ENCODE measurements around the gene CDKN2D.
"Not testable (repeated sequence)": the region's sequence is repeated elsewhere in the genome, so short reads cannot be mapped to it uniquely, and the experiment has no call there.

CDKN2D gene

DNA sequence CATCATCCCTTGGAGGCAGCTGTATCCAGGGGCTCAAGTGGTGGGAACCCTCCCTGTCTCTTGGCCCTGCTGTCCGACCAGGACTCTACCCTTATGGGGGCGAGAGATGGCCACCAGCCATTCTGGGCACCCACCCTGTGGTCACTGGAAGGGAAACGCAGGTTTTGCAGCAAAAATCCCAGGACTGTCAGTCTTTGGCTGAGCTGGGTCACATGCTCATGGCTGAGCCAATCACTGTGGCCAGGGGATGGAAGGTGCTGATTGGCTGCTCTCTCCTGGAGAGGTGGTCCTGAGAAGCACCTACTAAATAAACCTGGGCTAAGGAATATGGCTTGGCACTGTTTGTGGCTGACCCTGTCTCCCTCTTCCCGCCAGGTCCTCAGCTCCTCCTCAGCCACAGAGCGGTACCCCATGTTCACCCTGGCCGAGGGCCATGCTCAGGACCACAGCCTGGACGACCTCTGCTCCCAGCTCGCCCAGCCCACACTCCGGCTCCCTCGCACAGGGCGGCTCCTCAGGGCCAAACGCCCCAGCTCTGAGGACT lies 16.2 kb downstream of the CDKN2D start:
- no peak for DNase-seq (ENCODE audit: extremely low read depth in 1 of 2, low read depth in 1 of 2)

DNA sequence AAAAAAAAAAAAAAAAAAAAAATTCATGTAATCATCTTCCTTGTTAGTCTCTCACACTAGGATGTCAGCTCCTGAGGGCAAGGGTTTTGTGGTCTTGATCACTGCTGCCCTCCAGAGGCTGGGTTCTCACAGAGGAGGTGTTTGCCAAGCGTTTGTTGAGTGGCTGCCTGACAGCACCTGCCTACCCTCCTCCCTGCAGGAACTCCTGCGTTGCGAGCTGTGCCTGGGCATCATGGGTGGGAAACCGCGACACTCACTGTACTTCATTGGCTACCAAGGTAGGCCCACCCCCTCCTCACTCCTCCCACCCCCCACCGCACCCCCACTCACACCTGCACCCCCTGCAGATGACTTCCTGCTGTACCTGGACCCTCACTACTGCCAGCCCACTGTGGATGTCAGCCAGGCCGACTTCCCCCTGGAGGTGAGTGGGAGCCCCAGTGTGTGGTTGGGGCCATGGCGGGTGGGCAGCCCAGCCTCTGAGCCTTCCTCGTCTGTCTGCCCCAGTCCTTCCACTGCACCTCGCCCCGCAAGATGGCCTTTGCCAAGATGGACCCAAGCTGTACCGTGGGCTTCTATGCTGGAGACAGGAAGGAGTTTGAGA lies 17.0 kb downstream of the CDKN2D start:
- DNase-seq (ENCODE audit: extremely low read depth in 1 of 2, low read depth in 1 of 2), result no peak

DNA sequence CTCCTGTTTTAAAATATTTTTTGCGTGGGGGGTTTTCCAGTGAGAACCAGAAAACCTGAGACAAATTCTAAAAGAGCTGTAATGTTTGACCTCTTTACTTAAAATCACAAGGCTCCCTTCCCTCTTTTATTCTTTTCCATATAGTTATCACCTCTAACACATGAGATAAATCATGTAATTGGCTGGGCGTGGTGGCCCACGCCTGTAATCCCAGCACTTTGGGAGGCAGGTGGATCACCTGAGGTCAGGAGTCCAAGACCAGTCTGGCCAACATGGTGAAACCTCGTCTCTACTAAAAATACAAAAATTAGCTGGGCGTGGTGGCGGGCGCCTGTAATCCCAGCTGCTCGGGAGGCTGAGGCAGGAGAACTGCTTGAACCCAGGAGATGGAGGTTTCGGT lies 17.8 kb downstream of the CDKN2D start:
- DNase-seq (ENCODE audit: extremely low read depth in 1 of 2, low read depth in 1 of 2), result not testable (repeated sequence)

GRCh38 chr19:10550336-10550735 lies 18.4 kb downstream of the CDKN2D start:
- DNase-seq (ENCODE audit: extremely low read depth in 1 of 2, low read depth in 1 of 2), result no peak

DNA sequence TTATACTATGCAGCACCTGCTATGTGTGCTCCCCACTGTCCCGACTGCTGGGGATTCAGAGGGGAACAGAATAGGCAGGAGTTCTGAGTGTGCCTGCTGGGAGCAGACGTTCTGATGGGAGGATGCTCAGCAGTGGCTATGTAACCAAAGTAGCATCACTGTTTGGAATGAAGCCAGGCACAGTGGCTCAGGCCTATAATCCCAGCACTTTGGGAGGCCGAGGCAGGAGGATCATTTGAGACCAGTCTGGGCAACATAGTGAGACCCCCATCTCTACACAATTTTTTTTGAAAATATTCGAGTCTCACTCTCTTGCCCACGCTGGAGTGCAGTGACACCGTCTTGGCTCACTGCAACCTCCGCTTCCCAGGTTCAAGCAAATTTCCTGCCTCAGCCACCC lies 19.0 kb downstream of the CDKN2D start:
- DNase-seq (ENCODE audit: extremely low read depth in 1 of 2, low read depth in 1 of 2), result no peak

DNA sequence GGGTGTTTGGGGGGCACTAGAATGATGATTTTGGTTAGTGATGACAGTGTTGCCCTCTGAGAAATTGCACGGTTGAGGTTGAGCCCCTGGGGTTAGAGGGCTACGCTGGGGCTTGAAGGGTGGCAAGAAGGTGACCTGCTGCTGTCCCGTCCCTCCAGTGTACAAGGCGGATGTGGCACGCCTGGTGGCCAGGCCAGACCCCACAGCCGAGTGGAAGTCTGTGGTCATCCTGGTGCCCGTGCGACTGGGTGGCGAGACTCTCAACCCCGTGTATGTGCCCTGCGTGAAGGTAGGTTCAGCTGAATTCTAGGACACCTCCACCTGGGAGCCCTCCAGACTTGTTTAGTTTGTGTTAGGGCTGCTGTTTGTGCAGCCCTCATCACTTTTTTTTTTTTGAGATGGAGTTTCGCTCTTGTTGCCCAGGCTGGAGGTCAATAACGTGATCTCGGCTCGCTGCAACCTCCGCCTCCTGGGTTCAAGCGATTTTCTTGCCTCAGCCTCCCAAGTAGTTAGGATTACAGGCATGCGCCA lies 20.0 kb downstream of the CDKN2D start:
- DNase-seq (ENCODE audit: extremely low read depth in 1 of 2, low read depth in 1 of 2), result no peak

DNA sequence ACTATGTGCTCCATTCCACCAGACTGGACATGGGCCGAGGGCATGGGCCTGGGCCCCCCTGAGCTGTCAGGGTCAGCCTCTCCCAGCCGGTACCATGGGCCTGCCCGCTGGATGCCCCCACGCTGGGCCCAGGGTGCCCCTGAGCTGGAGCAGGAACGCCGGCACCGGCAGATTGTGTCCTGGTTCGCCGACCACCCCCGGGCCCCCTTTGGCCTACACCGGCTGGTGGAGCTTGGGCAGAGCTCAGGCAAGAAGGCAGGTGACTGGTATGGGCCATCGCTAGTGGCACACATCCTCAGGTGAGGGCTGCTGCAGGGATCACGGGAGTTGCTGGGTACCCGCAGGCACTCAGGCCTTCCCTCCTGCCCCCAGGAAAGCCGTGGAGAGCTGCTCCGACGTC lies 22.0 kb downstream of the CDKN2D start:
- DNase-seq (ENCODE audit: extremely low read depth in 1 of 2, low read depth in 1 of 2), result no peak

- DNase-seq (ENCODE audit: extremely low read depth in 1 of 2, low read depth in 1 of 2), result no peak
These were observed 24.0 kb downstream of the CDKN2D start for GRCh38 chr19:10544753-10545251.

GRCh38 chr19:10544242-10544752 lies 24.5 kb downstream of the CDKN2D start:
- DNase-seq (ENCODE audit: extremely low read depth in 1 of 2, low read depth in 1 of 2), result no peak

DNA sequence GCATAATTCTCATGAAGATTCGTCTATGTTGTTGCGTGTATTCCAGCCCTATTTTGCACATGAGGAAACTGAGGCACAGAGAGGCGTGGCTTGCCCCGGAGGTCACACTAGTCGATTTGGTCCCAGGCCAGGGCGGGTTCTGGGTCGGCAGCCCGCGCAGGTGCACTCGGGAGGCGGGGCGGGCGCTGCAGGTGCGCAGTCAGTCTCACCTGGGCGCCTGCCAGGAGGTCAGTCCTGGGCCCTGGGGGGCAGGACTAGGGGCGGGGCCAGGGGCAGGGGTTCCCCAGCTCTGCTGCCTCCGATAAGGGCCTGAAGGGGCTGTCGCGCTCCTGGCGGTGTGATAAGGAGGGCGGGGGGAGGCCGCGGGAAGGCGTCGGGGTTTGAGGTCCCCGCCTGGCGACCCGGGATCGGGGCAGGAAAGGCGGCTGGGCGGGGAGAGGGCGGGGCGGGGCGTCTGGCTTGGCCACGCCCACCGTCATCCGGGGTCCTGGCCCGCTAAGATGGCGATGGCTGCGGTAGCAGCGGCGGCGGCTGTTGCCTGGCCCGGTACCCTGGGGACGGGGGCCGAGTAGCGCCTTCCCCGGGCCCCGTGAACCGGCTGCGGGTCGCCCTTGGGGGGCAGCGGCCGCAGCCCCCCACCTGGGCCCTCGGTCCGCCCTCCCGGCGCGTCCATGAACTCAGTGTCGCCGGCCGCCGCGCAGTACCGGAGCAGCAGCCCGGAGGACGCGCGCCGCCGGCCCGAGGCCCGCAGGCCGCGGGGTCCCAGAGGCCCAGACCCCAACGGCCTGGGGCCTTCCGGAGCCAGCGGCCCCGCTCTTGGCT lies 25.1 kb downstream of the CDKN2D start, which contains the start of gene ATG4D:
Gene ATG4D (plus strand): TSS at position 485 of the 822 bp plus-strand sequence. CDS start 187 bp downstream, at position 672.
- peak; percentile 54 for DNase-seq (ENCODE audit: extremely low read depth in 1 of 2, low read depth in 1 of 2)

DNA sequence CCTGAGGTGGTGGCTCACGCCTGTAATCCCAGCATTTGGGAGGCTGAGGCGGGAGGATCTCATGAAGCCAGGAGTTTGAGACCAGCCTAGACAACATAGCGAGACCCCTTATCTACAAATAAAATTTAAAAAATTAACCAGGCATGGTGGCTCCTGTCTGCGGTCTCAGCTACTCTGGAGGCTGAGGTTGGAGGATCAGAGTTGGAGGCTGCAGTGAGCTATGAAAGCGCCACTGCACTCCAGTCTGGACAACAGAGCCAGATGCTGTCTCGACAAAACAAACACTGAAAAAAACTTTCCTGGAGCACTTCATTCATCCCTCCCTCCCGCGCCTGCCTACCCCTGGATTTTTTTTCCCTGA lies 25.7 kb downstream of the CDKN2D start:
- no peak for DNase-seq (ENCODE audit: extremely low read depth in 1 of 2, low read depth in 1 of 2)

DNA sequence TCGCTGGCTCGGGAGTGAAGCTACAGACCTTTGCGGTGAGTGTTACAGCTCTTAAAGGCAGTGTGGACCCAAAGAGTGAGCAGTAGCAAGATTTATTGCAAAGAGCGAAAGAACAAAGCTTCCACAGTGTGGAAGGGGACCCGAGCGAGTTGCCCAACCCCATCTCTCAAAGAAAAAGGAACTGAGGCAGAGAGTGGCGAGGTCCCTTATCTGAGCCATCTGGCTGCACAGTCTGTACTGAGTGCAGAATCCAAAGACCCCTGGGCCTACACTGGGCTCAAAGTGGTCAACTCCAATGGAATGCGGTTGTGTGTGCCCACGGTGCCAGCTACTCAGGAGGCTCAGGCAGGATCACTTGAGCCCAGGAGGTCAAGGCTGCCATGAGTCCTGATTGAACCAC lies 29.8 kb downstream of the CDKN2D start:
- not testable (repeated sequence) for DNase-seq (ENCODE audit: extremely low read depth in 1 of 2, low read depth in 1 of 2)

- DNase-seq (ENCODE audit: extremely low read depth in 1 of 2, low read depth in 1 of 2), result no peak
These were observed 30.4 kb downstream of the CDKN2D start for GRCh38 chr19:10538204-10538983.

- no peak for DNase-seq (ENCODE audit: extremely low read depth in 1 of 2, low read depth in 1 of 2)
These were observed 31.1 kb downstream of the CDKN2D start for GRCh38 chr19:10537668-10538067.

GRCh38 chr19:10535613-10536012 lies 33.2 kb downstream of the CDKN2D start:
- DNase-seq (ENCODE audit: extremely low read depth in 1 of 2, low read depth in 1 of 2), result no peak

DNA sequence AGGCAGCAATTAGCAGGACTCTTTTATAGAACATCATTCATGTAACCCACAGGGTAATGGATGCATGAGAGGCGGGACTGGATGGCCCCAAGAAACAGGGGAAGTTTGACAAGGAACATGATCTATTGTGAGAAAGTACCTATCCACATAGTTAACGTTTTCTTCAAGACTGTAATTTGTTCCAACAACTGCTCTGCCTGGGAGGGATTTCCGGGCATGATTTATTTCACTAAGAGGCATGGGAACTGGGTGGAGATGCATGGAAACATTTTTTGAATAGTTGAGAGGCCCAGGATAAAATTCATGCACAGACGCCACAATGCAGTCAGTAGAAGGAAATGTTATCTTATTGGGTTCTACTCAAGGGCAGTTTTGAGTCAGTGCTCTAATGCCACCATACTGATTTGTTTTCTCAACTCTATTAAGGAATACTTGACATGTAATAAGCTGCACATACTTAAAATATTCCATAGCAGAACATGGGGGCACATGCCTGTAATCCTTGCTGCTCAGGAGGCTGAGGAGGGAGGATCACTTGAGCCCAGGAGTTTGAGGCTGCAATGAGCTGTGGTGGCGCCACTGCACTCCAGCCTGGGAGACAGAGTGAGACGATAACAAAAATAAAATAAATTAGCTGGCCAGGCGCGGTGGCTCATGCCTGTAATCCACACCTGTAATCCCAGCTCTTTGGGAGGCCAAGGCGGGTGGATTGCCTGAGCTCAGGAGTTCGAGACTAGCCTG lies 35.0 kb downstream of the CDKN2D start:
- no peak for DNase-seq (ENCODE audit: extremely low read depth in 1 of 2, low read depth in 1 of 2)

- no peak for DNase-seq (ENCODE audit: extremely low read depth in 1 of 2, low read depth in 1 of 2)
These were observed 36.3 kb downstream of the CDKN2D start for GRCh38 chr19:10532457-10532856.

DNA sequence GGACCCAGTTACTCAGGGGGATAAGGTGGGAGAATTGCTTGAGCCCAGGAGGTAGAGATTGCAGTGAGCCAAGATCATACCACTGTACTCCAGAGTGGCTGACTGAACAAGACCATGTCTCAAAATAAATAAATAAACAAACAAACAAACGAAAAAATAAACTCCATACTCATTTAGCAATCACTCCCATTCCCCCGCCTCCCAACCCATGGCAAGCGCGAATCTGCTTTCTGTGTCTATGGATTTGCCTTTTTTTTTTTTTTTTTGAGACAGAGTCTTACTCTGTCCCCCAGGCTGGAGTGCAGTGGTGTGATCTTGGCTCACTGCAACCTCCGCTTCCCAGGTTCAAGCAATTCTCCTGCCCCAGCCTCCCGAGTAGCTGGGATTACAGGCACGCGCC lies 41.9 kb downstream of the CDKN2D start:
- DNase-seq (ENCODE audit: extremely low read depth in 1 of 2, low read depth in 1 of 2), result not testable (repeated sequence)

- DNase-seq (ENCODE audit: extremely low read depth in 1 of 2, low read depth in 1 of 2), result no peak
These were observed 43.1 kb downstream of the CDKN2D start for GRCh38 chr19:10525636-10526035.

- DNase-seq (ENCODE audit: extremely low read depth in 1 of 2, low read depth in 1 of 2), result no peak
These were observed 45.6 kb downstream of the CDKN2D start for GRCh38 chr19:10523135-10523636.

Data from stimulated activated CD8-positive, alpha-beta memory T cell treated with anti-CD3 and anti-CD28 coated beads, Interleukin-7, amount 100 ng/mL, for 48 hours (primary cell).